Left lung (tissue), 10 donors: ENCODE results near the gene HAO1. TPM values are rescaled to one million over a fixed set of nuclear protein-coding genes. Genes with fewer than 3 reads are reported as not detected.
A peak's percentile ranks its signal among the peaks of the same experiment; 100 is the strongest.

Experiments used
- ATAC-seq: fragments of 200-7000 bp; cut with Tn5 transposase; one replicate; pipeline ENCODE4 v1.9.1; 2020; ENCODE audit warnings: moderate library complexity
- DNase-seq, 4 donors: peaks; one replicate each; pipeline ENCODE4 v3.0.0-alpha.2; 2013 to 2020
- H3K27ac ChIP-seq, 2 donors: fragments of 200-600 bp; sonication (generic) in 1 of 2; one replicate each; pipeline versions ENCODE4 v1.5.0 to v1.8.0; 2020 to 2021
- H3K27me3 ChIP-seq, 2 donors: fragments of 200-600 bp; sonication (generic) in 1 of 2; one replicate each; pipeline versions ENCODE4 v1.5.0 to v1.8.0; 2020 to 2021
- H3K36me3 ChIP-seq, 2 donors: fragments of 200-600 bp; sonication (generic) in 1 of 2; one replicate each; pipeline versions ENCODE4 v1.5.0 to v1.8.0; 2020 to 2021
- H3K4me1 ChIP-seq, 2 donors: fragments of 200-600 bp; one replicate each; pipeline ENCODE4 v1.8.0; 2021
- H3K4me3 ChIP-seq, 2 donors: fragments of 200-600 bp; sonication (generic) in 1 of 2; one replicate each; pipeline versions ENCODE4 v1.5.0 to v1.8.0; 2020 to 2021; ENCODE audit warnings: mild to moderate bottlenecking in 1 of 2
- H3K9me3 ChIP-seq, 2 donors: fragments of 200-600 bp; sonication (generic) in 1 of 2; one replicate each; pipeline versions ENCODE4 v1.5.0 to v1.8.0; 2020 to 2021
- intact Hi-C, 2 donors: fragments of 100-400 bp; cut with DNase I; formaldehyde crosslinking; loops; one replicate each; pipeline versions ENCODE4 v1.11.2 to v1.14.2; 2022
- polyA plus RNA-seq, 6 donors: library from polyadenylated mRNA; unstranded; fragments of 120-200 nt; gene quantifications; one replicate each; pipeline ENCODE4 v1.2.1, GENCODE V29; 2013; ENCODE audit not compliant: insufficient read length in 6 of 6
- total RNA-seq, 2 donors: library from RNA; stranded (reverse); fragmentation: NEBNext Ultra II Directional; extraction: Animal tissue kit (Norgen Biotek cat#: 25700); gene quantifications; one replicate each; pipeline ENCODE4 v1.2.1, GENCODE V29; 2021
- TF ChIP-seq, protein P1 (sequence below), 2 donors: fragments of 200-600 bp; sonication (generic) in 1 of 2; IDR thresholded peaks; one replicate each; pipeline versions ENCODE4 v1.5.0 to v1.8.0; 2021; ENCODE audit warnings: antibody characterized with exemption in 2 of 2
- donor health status: DM: no; HTN: yes; CAD: no.
- donor health status: DM: no; HTN: no; CAD: no.

The HAO1 gene
- total and polyA plus RNA-seq, 8 donors = not detected

DNA sequence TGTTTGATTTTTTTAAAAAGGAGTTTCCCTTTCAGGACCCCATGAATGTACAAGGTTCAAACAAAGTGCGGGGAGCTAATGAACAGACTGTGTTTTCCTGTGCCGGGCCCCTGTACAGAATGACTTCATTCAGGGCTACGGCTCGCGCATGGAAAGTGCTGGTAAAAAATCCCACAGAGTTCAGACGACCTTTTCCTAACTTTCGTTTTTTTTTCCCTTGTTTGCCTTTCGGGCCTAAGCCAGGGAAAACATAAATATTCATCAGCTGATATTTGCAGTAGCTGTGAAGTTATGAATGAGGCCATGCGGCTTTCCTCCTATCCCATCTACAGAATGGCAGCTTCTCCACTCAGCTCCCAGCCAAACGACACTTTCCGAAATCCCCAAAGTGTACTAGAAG, 74.0 kb downstream of the HAO1 start:
- TF ChIP-seq, protein P1, sequence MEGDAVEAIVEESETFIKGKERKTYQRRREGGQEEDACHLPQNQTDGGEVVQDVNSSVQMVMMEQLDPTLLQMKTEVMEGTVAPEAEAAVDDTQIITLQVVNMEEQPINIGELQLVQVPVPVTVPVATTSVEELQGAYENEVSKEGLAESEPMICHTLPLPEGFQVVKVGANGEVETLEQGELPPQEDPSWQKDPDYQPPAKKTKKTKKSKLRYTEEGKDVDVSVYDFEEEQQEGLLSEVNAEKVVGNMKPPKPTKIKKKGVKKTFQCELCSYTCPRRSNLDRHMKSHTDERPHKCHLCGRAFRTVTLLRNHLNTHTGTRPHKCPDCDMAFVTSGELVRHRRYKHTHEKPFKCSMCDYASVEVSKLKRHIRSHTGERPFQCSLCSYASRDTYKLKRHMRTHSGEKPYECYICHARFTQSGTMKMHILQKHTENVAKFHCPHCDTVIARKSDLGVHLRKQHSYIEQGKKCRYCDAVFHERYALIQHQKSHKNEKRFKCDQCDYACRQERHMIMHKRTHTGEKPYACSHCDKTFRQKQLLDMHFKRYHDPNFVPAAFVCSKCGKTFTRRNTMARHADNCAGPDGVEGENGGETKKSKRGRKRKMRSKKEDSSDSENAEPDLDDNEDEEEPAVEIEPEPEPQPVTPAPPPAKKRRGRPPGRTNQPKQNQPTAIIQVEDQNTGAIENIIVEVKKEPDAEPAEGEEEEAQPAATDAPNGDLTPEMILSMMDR (IDR thresholded peaks at IDR 0.05) = no peak

DNA sequence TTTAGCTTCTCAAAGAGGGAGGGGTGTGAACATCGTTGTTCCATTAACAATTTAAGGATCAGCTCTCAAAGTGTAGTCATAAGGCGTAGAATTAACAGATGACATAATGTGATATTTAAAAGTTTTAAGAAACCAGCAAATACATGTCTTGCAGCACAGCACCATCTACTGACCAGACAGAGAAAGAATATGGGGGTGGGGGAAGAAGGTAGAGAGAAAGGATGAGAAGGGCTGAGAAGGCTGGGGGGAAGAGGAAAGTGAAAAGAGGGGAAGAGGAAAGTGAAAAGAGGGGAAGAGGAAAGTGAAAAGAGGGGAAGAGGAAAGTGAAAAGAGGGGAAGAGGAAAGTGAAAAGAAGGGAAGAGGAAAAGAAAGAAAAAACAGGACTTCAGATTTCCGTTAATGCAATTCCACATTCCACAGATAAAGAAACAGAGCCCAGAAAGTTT, 80.9 kb downstream of the HAO1 start:
- peak; percentile 94 for ATAC-seq
- no peaks in the 10 kb centered on the region for H3K36me3 ChIP-seq
- peak in 2 of 4 donors; percentile 51 to 64 for DNase-seq
- intact Hi-C loops = no loop called here
- TF ChIP-seq, protein P1 (IDR thresholded peaks at IDR 0.05) = peak; percentile 28 to 31
- H3K9me3 ChIP-seq = no peaks in the 10 kb centered on the region
- H3K27ac ChIP-seq = no peak overlapping the region
- no peaks in the 10 kb centered on the region for H3K4me1 ChIP-seq
- no peak overlapping the region for H3K4me3 ChIP-seq
- H3K27me3 ChIP-seq = no peaks in the 10 kb centered on the region

More for the DNA sequence above, 74.0 kb downstream of the HAO1 start:
- no peak overlapping the region for H3K4me3 ChIP-seq
- DNase-seq (peak in 2 of 4 donors; percentile 13 to 41), ATAC-seq (no peak)
- H3K4me1 ChIP-seq = no peaks in the 10 kb centered on the region
- no peaks in the 10 kb centered on the region for H3K36me3 ChIP-seq
- no peaks in the 10 kb centered on the region for H3K27me3 ChIP-seq
- intact Hi-C loops = no loop called here
- H3K27ac ChIP-seq = no peak overlapping the region
- peaks cover 0 to 5% of the 10 kb centered on the region in 2 donors for H3K9me3 ChIP-seq

DNA sequence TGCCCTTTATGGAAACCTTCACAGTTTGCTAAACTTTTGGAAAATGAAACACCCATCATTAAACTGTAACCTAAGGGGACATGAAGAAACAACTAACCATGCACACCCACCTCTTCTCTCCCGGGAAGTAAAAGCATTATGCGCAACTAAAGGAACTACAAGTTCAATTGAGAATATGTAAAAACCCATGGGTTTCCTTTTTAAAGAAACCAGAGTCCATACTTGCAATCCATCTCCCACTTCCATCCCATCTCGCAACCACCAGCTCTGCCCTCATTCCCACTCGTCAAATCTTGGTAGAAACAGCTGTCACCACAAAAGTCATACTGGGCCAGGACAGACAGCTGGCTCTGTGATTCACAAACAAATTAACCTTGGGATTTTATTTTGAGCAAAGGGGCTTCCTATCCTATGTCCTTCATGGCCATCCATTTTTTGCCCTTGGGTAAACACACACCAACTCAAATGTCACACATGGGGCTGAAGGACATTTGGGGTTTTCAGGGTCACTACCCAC, 81.5 kb downstream of the HAO1 start:
- TF ChIP-seq, protein P1 (IDR thresholded peaks at IDR 0.05) = no peak
- H3K27me3 ChIP-seq = no peaks in the 10 kb centered on the region
- no peak overlapping the region for H3K27ac ChIP-seq
- ATAC-seq = no peak
- DNase-seq = no peak
- no peak overlapping the region for H3K4me3 ChIP-seq
- H3K4me1 ChIP-seq = no peaks in the 10 kb centered on the region
- H3K9me3 ChIP-seq = no peaks in the 10 kb centered on the region
- intact Hi-C loops = no loop called here
- no peaks in the 10 kb centered on the region for H3K36me3 ChIP-seq

DNA sequence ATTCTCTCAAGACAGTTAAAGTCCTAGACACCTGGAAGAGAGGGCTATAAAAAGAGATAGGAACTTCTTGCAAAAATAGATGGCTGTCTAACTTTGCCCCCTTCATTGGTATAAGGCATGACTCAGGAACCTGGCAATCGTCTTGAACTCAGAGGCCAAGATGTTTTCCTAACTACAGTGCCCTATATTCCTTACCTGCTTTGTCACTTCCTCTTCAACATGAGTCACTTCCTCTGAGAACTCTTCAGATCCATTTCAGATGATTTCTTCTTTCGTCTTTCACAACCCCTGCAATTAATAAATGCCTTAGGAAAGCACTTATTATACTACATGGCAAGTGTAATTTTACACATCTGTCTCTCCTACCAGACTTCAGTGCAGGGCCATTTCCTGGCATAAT, 83.5 kb downstream of the HAO1 start:
- TF ChIP-seq, protein P1 (IDR thresholded peaks at IDR 0.05) = no peak
- Histone ChIP-seq H3K36me3 (no peaks in the 10 kb centered on the region), H3K27ac (no peak overlapping the region), H3K4me3 (no peak overlapping the region), H3K9me3 (no peaks in the 10 kb centered on the region), H3K27me3 (no peaks in the 10 kb centered on the region), H3K4me1 (no peaks in the 10 kb centered on the region)
- ATAC-seq (peak; percentile 49), DNase-seq (no peak)
- intact Hi-C loops = no loop called here

DNA sequence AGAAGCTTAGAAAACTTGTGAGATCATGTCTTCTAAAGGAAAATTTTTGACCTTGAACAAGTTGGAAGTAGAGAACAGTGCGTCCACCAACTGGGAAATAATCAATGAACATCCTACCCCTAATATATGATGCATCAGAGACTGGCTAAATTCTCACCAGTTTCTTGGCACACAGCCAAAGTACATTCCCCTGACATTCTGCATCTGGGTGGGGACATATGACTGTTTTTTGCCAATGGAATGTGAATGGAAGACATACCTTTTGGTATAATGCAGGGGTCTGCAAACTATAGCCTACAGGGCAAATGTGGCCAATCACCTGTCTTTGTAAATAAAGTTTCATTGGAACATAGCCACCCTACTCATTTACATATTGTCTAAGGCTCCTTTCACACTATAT, 84.7 kb downstream of the HAO1 start:
- TF ChIP-seq, protein P1 (IDR thresholded peaks at IDR 0.05) = no peak
- DNase-seq (no peak), ATAC-seq (no peak)
- no peak overlapping the region for H3K4me3 ChIP-seq
- no peaks in the 10 kb centered on the region for H3K4me1 ChIP-seq
- H3K27me3 ChIP-seq = no peaks in the 10 kb centered on the region
- H3K9me3 ChIP-seq = no peaks in the 10 kb centered on the region
- H3K36me3 ChIP-seq = no peaks in the 10 kb centered on the region
- H3K27ac ChIP-seq = no peak overlapping the region
- intact Hi-C loops = no loop called here
